Measurements from ENCODE around the gene MCF2L. TPM values are rescaled to one million over a fixed set of nuclear protein-coding genes. Genes with fewer than 3 reads are reported as not detected.

The MCF2L gene
- total and polyA plus RNA-seq, 2 experiments from 2014 or later: 4.8 to 25.6 TPM

DNA sequence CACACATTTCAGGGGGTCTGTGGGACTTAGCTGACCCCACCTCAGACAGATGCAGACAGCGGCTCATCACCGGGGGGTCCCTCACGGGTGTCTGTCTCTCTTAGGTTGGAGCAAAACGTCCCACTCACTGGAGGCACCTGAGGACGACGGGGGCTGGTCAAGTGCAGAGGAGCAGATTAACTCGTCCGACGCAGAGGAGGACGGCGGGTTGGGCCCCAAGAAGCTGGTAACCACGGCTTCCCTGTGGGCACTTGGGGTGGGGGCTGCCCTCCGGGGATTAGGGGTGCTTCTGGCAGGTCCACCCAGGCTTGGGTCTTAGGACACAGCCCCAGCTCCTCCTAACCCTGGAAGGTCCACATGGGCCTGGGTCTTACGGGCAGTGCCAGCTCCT lies 125.4 kb downstream of the MCF2L start:
- no peak for ATAC-seq
- no peak for TF ChIP-seq POLR2AphosphoS5 (IDR thresholded peaks at IDR 0.05; ENCODE audit: low read depth)
- TF ChIP-seq NANOG (IDR thresholded peaks at IDR 0.05; ENCODE audit: borderline replicate concordance): no peak
- TF ChIP-seq STAT1 (IDR thresholded peaks at IDR 0.05; ENCODE audit: unreplicated experiment): no peak
- TF ChIP-seq REST (IDR thresholded peaks at IDR 0.05; ENCODE audit: unreplicated experiment): no peak
- TF ChIP-seq EZH2phosphoT487 (IDR thresholded peaks at IDR 0.05; ENCODE audit: unreplicated experiment): no peak
- no peak for TF ChIP-seq ZNF114 (CRISPR knock-in tag; IDR thresholded peaks at IDR 0.05)
- no peak for TF ChIP-seq JUNB (IDR thresholded peaks at IDR 0.05; ENCODE audit: unreplicated experiment)
- TF ChIP-seq CREB1 (CRISPR knock-in tag; IDR thresholded peaks at IDR 0.05; ENCODE audit: low read depth): no peak
- no peak for TF ChIP-seq ZNF462 (CRISPR knock-in tag; IDR thresholded peaks at IDR 0.05)
- TF ChIP-seq ZNF331 (CRISPR knock-in tag; IDR thresholded peaks at IDR 0.05; ENCODE audit: low read depth): no peak
- no peak for TF ChIP-seq CTCF (conservative IDR thresholded peaks at IDR 0.05; ENCODE audit: low read depth in 2 of 2)
- no peak for TF ChIP-seq ETS1 (IDR thresholded peaks at IDR 0.05)
- TF ChIP-seq EZH2 (IDR thresholded peaks at IDR 0.05; ENCODE audit: low read depth, unreplicated experiment): no peak
- no peaks in the 10 kb centered on the region for H3K79me2 ChIP-seq (replicated peaks; ENCODE audit: insufficient read depth)

More for the DNA sequence above, 125.4 kb downstream of the MCF2L start:
- Histone ChIP-seq H3K4me2 (no peak overlapping the region), H3K27ac (ENCODE audit: low read depth) (no peak overlapping the region), H3K36me3 (ENCODE audit: insufficient read depth) (no peaks in the 10 kb centered on the region), H3K9me2 (ENCODE audit: insufficient read depth) (no peaks in the 10 kb centered on the region), H3K27me3 (ENCODE audit: insufficient read depth) (no peaks in the 10 kb centered on the region), H3F3A (replicated peaks; ENCODE audit: low read depth) (0 out of 2 replicates have a peak, but pooled peaks cover 4% of the 10 kb centered on the region), H2AFZ (no peak overlapping the region), H3K4me3 (no peak overlapping the region), H3K4me1 (ENCODE audit: insufficient read depth) (no peaks in the 10 kb centered on the region), H4K20me1 (replicated peaks; ENCODE audit: insufficient read depth) (no peaks in the 10 kb centered on the region)
- no peak for DNase-seq (ENCODE audit: low spot score)
- Mint-ChIP-seq H3K27ac (no peak overlapping the region), H3K4me3 (no peak overlapping the region), H3K4me1 (peaks cover 25% of the 10 kb centered on the region), H3K27me3 (ENCODE audit: insufficient read depth, low read depth, poor library complexity) (peaks cover 12% of the 10 kb centered on the region), H3K36me3 (ENCODE audit: low read depth) (no peaks in the 10 kb centered on the region), H3K9me3 (no peaks in the 10 kb centered on the region)
